ENCODE measurements around the gene DNM1L. TPM values are rescaled to one million over a fixed set of nuclear protein-coding genes. Genes with fewer than 3 reads are reported as not detected.

DNM1L gene
- polyA plus RNA-seq, 2 of the 4 experiments (the other 2 are of a cell fraction), result 67.0 to 121 TPM

- DNase-seq (ENCODE audit: low read depth in 1 of 2, low spot score in 1 of 2) (no peak), ATAC-seq (no peak), FAIRE-seq (no peak)
- CTCF ChIA-PET, result interaction anchor here (0.6 to 4.8 kb wide), 10 partner anchors 9 to 1341 kb away, joined by 3 to 78 read pairs (median 8); partner anchors contain the start of genes ALG10 and FGD4
- peak overlapping the region; percentile 96 for H3K4me2 ChIP-seq
- TF ChIP-seq RAD21 (conservative IDR thresholded peaks at IDR 0.05 in 1 of 2, IDR thresholded peaks at IDR 0.05 in 1 of 2), result no peak
- peak overlapping the region; percentile 70 for H3K4me3 ChIP-seq
- POLR2A ChIA-PET, result interaction anchor here (1.4 to 2.6 kb wide), 3 partner anchors 75 to 1268 kb away, joined by 7 to 38 read pairs (median 12); partner anchors contain the start of genes ALG10 and DNM1L
- no peaks in the 10 kb centered on the region for H3K9me3 ChIP-seq
- 74% methylated on average over 2 of the region's 2 CpGs for WGBS (ENCODE audit: missing lambda C conversion rate)
- peak overlapping the region in 1 of 2 experiments; percentile 96; a peak in 4 of 6 replicates for H3K27ac ChIP-seq
- H3K4me1 ChIP-seq, result peaks cover 13% of the 10 kb centered on the region
Measured at GRCh38 chr12:32754111-32754510, 75.0 kb downstream of the DNM1L start.

GRCh38 chr12:32755051-32755653 is 76.1 kb downstream of the DNM1L start:
- DNase-seq (ENCODE audit: low read depth in 1 of 2, low spot score in 1 of 2) (peak; percentile 70 to 90), FAIRE-seq (no peak), ATAC-seq (peak; percentile 81 to 84)
- Histone ChIP-seq H3K4me3 (peak overlapping the region; percentile 70), H3K4me2 (peak overlapping the region; percentile 96), H3K4me1 (peaks cover 13% of the 10 kb centered on the region), H3K27ac (peak overlapping the region; percentile 96), H3K9me3 (no peaks in the 10 kb centered on the region)
- ChIA-PET CTCF (interaction anchor here (0.6 to 4.8 kb wide), 60 partner anchors 10 to 1433 kb away, joined by 3 to 78 read pairs (median 5); partner anchors contain the start of genes ALG10, FGD4 and PKP2), POLR2A (interaction anchor here (0.5 to 2.6 kb wide), 14 partner anchors 9 to 1267 kb away, joined by 3 to 38 read pairs (median 4); partner anchors contain the start of genes ALG10, DNM1L and PKP2)
- no peak for TF ChIP-seq NPAS2 (CRISPR knock-in tag; IDR thresholded peaks at IDR 0.05; ENCODE audit: borderline replicate concordance)
- no peak for TF ChIP-seq BHLHE40 (IDR thresholded peaks at IDR 0.05; ENCODE audit: low read depth, low read length)
- no peak for TF ChIP-seq FOSL2 (IDR thresholded peaks at IDR 0.05)
- peak; percentile 6; the same call in 1 of the 2 replicates for TF ChIP-seq FOSL2 (CRISPR knock-in tag; IDR thresholded peaks at IDR 0.05)
- TF ChIP-seq TP53 (CRISPR knock-in tag; IDR thresholded peaks at IDR 0.05), result no peak
- no peak for TF ChIP-seq CHD4 (IDR thresholded peaks at IDR 0.05; ENCODE audit: borderline replicate concordance)
- no peak for TF ChIP-seq RNF2 (IDR thresholded peaks at IDR 0.05; ENCODE audit: borderline replicate concordance, low read depth)
- no peak; the same call in 1 of the 2 replicates for TF ChIP-seq HMGXB4 (CRISPR knock-in tag; IDR thresholded peaks at IDR 0.05; ENCODE audit: borderline replicate concordance)
- TF ChIP-seq SMC3 (IDR thresholded peaks at IDR 0.05), result peak; percentile 68
- no peak for TF ChIP-seq HOXB13 (CRISPR knock-in tag; IDR thresholded peaks at IDR 0.05; ENCODE audit: low read depth)
- TF ChIP-seq CHD2 (IDR thresholded peaks at IDR 0.05; ENCODE audit: low read length, partially characterized antibody), result no peak
- TF ChIP-seq JUN (IDR thresholded peaks at IDR 0.05), result no peak; a peak in 1 of 5 replicates
- TF ChIP-seq ELK1 (IDR thresholded peaks at IDR 0.05; ENCODE audit: low read depth, low read length), result no peak
- TF ChIP-seq MAZ (IDR thresholded peaks at IDR 0.05; ENCODE audit: borderline replicate concordance, low read depth, low read length), result peak; percentile 20; the same call in 1 of the 2 replicates
- peak; percentile 67 to 70 for TF ChIP-seq RAD21 (conservative IDR thresholded peaks at IDR 0.05 in 1 of 2, IDR thresholded peaks at IDR 0.05 in 1 of 2)
- TF ChIP-seq HOXA7 (CRISPR knock-in tag; IDR thresholded peaks at IDR 0.05), result no peak
- peak; percentile 73 for TF ChIP-seq CTCF (IDR thresholded peaks at IDR 0.05)
- TF ChIP-seq EHMT2 (IDR thresholded peaks at IDR 0.05; ENCODE audit: low read depth), result no peak
- TF ChIP-seq MAX (IDR thresholded peaks at IDR 0.05), result peak; percentile 90
- TF ChIP-seq ZFP36 (IDR thresholded peaks at IDR 0.05; ENCODE audit: borderline replicate concordance, partially characterized antibody), result peak; percentile 49
- peak; percentile 95 for TF ChIP-seq KDM5A (IDR thresholded peaks at IDR 0.05)
- TF ChIP-seq BCL3 (IDR thresholded peaks at IDR 0.05), result no peak
- TF ChIP-seq USF2 (IDR thresholded peaks at IDR 0.05), result peak; percentile 4; the same call in 1 of the 2 replicates
- peak; percentile 46; the same call in 1 of the 2 replicates for TF ChIP-seq POLR2A (IDR thresholded peaks at IDR 0.05; ENCODE audit: low read length)
- TF ChIP-seq GATA3 (IDR thresholded peaks at IDR 0.05; ENCODE audit: borderline replicate concordance), result 0 out of 2 replicates have a peak, but pooled peaks have one; percentile 11
- TF ChIP-seq KDM1A (IDR thresholded peaks at IDR 0.05; ENCODE audit: low read depth), result no peak
- no peak for TF ChIP-seq NR3C1 (IDR thresholded peaks at IDR 0.05)
- TF ChIP-seq PHF8 (IDR thresholded peaks at IDR 0.05; ENCODE audit: borderline replicate concordance, low read depth), result no peak
- peak; percentile 78 for TF ChIP-seq MYC (IDR thresholded peaks at IDR 0.05; ENCODE audit: borderline replicate concordance, low read length)
- WGBS (ENCODE audit: missing lambda C conversion rate), result under 1% methylated on average over 20 of the region's 40 CpGs

Measured in A549 (cell line).